T47D (cell line): Measurements from ENCODE around the gene CARD19.

Source experiments
- DNase-seq, 2 experiments: peaks; one replicate each; pipeline versions ENCODE4 v3.0.0 to v3.0.0-alpha.2; 2011 to 2012; ENCODE audit warnings: low read depth in 1 of 2, low spot score in 1 of 2
- JUND ChIP-seq: IDR thresholded peaks from 2 replicates; pipeline ENCODE4 v1.6.1; 2012; ENCODE audit warnings: low read depth
- in situ Hi-C: cut with HindIII; loops from 2 replicates; pipeline ENCODE4 v1.10.0; 2016; ENCODE audit warnings: low sequenced_read_pairs, low pct_unique_long_range_greater_than_20kb

The CARD19 gene

DNA sequence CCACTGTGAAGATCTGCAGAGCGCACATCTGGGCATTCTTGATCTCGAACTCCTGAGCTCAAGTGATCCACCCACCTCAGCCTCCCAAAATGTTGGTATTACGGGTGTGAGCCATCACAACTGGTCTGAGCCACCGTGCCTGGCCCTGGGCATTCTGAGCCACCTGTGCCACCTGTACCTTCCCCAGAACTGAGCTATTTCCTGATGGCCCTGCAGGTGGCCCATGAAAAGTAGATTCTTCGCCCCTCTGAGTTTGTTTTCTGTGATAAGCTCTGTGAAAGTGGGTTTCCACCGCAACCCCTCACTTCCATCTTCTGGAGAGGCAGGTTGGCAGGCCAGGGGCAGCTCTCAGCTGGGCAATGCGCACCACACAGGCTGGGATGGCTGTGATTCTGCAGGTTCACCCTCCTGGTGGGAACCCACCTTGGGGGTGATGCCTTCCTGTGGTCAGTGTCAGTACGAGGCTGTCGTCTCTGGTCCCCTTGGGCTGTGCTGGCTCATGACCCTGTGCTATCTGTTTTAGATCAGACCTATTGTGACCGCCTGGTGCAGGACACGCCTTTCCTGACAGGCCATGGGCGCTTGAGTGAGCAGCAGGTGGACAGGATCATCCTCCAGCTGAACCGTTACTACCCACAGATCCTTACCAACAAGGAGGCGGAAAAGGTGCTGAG is 11.3 kb downstream of the CARD19 start:
- TF ChIP-seq JUND: no peak
- in situ Hi-C loops: no loop called here
- DNase-seq: no peak

DNA sequence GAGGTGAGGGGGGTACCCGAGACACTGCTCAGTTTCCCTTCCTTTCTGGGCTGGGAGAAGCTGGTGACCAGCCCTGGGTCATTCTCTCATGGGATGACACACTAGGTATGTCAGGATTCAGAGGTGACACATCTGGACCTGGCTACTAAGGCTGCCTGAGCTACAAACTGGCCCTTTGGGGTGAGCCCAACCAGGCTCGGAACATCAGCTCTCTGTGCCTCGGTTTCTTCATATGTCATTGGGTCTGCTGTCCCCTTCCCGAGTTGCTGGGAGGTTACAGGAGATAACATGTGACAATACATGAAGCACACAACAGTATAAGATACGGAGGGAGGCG is 11.8 kb downstream of the CARD19 start:
- DNase-seq: no peak
- in situ Hi-C loops: no loop called here

DNA sequence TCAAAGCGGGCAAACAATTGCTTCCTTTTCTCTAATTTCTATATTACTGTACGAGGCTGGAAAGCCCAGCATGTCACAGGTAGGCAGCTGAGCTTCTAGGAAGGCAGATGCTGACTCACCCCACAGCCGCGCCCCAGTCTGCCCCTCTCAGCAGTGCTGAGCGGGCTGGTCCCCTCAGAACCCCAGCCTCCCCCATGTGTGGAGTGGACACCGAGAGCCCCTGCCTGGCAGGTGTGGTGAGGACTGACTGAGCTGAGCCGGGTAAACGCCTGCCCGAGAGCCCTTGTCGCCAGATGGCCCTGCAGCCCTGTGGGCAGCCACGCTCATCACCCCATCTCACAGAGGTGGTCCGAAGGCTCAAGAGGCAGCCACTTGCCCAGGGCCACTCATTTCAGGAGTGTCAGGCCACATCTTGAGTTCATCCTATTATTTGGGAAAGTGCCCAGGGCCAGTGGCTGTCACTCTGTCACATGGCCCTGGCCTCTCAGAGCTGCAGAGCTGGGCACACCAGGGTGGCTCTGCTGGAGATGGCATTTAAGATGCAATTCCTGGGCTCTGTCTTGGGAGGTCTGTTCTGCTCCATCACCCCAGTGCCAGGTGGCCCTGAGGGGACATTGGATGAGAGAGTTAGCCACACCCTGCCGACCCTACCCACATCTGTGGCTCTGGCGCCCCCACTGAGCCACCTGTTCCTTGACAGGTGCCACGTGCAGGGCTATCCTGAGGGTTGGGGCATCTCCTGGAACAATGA is 12.4 kb downstream of the CARD19 start:
- DNase-seq: no peak
- TF ChIP-seq JUND: no peak
- in situ Hi-C loops: no loop called here

More for the DNA sequence above, 11.8 kb downstream of the CARD19 start:
- no peak for TF ChIP-seq JUND

DNA sequence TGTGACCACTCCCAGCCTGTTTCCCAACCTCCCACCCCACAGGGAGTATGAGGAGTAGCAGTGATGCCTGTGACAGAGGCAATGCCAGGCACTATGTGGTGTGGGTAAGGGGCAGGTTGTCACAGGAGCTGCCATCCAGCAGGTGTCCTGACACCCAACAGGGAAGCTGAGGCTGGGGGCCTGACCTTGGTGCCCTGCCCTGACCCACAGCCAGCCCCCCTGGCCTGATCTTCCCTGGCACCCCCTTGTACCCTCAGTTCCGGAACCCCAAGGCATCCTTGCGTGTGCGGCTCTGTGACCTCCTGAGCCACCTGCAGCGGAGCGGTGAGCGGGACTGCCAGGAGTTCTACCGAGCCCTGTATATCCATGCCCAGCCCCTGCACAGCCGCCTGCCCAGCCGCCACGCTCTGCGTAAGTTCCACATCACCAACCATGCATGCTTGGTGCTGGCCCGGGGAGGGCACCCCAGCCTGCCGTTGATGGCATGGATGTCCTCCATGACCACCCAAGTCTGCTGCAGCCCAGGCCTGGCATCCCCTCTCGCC is 14.4 kb downstream of the CARD19 start:
- in situ Hi-C loops: no loop called here
- TF ChIP-seq JUND: no peak

DNA sequence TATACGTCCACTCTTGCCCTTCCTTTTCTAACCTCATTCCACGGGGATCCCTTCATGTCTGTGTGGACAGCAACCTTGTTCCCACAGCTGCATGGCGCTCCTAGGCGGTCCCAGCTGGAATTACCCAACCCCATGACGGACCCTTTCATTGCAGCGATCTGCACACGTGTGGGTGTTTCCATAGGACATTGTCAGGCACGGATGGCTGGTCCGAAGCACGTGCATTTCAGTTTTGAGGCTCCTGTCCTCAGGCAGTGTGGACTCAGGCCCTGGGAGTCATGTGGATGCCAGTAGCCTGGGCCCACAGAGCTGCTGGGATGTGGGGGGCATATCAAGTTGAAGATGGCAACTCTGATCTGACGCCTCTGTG is 15.0 kb downstream of the CARD19 start:
- no peak for DNase-seq
- no peak for TF ChIP-seq JUND

More for the DNA sequence above, 14.4 kb downstream of the CARD19 start:
- DNase-seq: no peak

DNA sequence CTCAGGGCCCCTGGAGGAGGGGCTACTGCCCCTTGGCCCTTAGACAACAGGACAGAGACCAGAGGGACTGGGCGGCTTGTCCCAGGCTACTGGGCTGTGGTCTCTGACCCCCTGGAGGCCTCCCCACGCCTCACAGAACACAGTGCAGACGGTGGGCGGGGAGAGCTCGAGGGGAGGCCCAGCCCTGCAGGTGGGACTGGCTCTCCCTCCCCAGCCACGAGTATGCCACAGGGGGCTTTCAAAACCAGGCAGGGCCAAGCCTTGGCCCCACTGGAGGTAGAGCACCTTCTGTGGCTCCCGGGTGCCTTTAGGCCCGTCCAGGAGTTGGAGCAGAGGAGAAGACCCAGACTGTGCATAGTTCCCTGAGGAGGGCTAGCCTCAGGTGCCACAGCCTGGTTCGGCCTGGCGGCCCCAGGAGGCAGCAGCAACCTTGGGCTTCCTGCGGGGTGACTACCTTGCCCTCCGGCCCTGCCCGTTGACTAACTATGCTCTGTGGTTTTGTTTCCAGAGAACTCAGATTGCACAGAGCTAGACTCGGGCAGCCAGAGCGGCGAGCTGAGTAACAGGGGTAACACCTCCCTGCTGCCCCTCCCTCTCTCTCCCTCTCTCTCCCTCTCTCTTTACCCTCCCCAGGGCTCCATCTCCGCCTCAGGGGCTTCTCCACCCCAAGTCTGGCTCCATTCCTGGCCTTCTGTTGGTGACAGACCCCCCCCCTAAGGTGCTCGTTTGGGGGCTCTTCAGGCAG is 15.5 kb downstream of the CARD19 start:
- in situ Hi-C loops: no loop called here
- no peak for TF ChIP-seq JUND
- no peak for DNase-seq

More for the DNA sequence above, 15.0 kb downstream of the CARD19 start:
- in situ Hi-C loops: no loop called here

DNA sequence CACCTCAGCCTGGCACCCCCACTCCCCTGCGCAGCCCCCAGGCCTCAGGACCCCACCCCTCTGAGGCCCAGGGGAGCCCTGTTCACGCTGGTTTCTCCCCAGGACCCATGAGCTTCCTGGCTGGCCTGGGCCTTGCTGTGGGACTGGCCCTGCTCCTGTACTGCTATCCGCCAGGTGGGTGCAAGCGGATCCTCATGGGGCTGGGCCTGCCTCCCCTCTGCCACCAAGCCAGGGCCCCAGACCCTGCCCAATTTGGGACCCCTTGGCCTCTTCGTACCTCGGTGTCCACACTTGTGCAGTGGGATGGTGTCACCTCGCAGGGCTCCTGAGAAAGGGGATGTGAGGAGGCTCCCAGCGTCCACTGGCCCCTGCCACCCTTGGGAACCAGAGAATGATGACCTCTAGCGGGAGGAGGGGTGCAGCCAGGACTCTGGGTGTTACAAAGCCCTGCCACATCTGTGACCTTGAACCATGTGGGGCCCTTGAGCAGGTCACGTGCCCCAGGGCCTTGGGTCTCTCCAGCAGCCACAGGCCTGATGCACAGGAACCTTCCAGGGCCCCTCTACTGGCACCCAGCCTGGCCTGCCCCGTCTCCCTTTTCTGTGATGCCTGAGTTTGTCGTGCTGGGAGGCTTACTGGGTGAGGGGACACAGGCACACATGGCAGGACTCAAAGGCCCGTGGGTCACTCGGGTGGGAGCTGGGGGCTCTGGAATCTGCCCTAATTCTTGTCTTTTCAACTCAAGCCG is 16.3 kb downstream of the CARD19 start:
- no peak for TF ChIP-seq JUND
- in situ Hi-C loops: no loop called here
- no peak for DNase-seq

DNA sequence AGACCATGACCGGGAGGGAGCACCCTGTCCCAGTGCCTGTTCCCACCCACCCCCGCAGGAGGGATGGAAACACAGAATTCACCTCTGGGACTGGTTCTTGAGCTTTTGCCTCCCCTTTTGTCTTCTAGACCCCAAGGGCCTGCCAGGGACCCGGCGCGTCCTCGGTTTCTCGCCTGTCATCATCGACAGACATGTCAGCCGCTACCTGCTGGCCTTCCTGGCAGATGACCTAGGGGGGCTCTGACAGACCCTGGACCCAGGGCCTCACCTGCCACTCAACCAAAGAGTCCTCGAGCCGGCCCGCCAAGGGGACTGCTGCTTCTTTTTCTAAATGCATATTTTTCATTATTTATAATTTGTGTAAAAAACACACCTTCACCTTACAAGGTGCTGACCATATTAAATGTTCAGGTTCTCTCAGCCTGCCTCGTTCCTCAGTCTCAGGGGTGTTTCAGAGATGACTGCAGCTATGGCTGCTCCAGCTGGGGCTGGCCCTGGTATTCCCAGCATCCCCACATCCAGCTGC is 16.9 kb downstream of the CARD19 start:
- in situ Hi-C loops: no loop called here
- no peak for TF ChIP-seq JUND
- no peak for DNase-seq

DNA sequence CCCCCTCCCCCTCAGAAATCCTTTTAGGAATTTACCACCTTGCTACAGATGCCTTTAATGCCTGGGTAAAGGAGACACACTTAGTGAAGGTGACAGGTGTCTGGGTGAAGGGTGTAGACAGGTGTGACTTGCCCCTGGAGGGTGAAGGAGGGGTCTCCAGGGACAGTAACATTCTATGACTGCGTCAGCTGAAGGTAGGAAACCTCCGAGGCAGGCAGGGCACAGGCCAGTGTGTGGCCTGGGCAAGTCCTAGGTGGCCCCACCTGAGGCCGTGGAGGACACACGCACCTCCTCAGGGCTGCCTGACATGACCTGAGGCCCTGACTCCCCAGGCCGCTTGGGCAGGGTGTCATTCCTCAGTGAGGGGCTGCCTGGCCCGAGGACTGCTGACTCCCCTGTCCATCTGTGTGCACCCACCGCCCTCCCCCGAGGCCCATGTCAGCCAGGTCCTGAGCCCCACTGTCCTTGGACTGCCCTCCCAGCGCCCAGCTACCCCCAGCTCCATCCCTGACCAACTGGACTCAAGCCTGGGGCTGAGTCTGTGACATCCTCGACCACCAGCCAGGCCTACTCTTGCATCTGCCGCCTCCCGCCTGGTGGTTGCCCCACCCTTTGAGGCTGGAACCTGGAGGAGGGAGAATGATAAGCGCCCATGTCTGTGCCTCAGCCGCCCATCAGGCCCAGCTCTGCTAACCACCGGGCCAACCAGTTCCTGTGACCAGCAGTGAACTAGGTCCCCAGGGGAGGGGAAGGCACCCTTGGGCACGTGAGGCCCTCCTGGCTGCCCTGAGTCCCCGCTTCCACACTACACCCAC is 18.4 kb downstream of the CARD19 start:
- in situ Hi-C loops: no loop called here
- TF ChIP-seq JUND: no peak
- no peak for DNase-seq

DNA sequence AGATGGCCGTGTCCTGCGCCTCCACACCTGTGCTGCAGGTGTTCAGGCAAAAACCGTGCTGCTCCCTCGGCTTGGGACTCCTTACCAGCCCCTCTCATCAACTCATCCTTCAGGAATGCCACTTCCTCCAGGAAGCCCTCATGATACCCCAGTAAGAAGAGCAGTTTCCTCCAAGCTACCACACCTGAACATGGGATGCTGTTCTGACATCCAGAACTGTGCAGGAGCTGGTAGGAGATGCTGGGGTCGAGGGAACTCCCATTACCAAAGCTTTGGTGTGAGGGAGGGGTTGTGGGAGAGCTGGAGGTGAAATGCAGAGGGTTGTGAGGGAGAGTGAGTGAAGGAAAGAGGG is 18.9 kb downstream of the CARD19 start:
- TF ChIP-seq JUND: no peak
- DNase-seq: no peak
- in situ Hi-C loops: no loop called here

DNA sequence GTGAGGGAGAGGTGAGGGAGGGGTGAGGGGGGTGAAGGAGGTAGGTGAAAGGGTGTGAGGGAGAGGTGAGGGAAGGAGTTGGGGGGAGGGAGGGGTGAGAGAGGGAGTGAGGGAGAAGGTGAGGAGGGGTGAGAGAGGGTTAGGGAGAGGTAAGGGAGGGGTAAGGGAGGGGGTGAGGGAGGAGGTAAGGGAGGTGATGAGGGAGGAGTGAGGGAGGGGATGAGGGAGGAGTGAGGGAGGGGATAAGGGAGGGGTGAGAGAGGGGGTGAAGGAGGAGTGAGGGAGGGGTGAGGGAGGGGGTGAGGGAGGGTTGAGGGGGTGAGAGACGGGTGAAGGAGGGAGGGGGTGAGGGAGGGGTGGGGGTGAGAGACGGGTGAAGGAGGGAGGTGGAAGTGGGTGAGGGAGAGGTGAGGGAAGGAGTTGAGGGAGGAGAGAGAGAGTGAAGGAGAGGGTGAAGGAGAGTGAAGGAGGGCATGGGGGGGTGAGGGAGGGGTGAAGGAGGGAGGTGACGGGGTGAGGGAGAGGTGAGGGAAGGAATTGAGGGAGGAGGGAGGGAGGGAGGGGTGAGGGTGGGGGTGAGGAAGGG is 19.6 kb downstream of the CARD19 start:
- no peak for TF ChIP-seq JUND
- in situ Hi-C loops: no loop called here
- no peak for DNase-seq
